HG03342 (cell line): ENCODE results near the gene GABBR2.

Experiments used
- ATAC-seq: cut with Tn5 transposase; IDR thresholded peaks from one replicate; pipeline ENCODE4 v1.9.1; 2021; ENCODE audit warnings: mild to moderate bottlenecking, moderate library complexity; ENCODE audit not compliant: unreplicated experiment

The GABBR2 gene

GRCh38 chr9:98453589-98454311, 255.0 kb downstream of the GABBR2 start:
- no peak for ATAC-seq

- no peak for ATAC-seq
Measured at GRCh38 chr9:98451576-98451975, 257.2 kb downstream of the GABBR2 start.

- no peak for ATAC-seq
Measured at GRCh38 chr9:98450496-98450895, 258.2 kb downstream of the GABBR2 start.

GRCh38 chr9:98449871-98450270, 258.9 kb downstream of the GABBR2 start:
- no peak for ATAC-seq

- no peak for ATAC-seq
Measured at GRCh38 chr9:98445576-98445975, 263.2 kb downstream of the GABBR2 start.

GRCh38 chr9:98444601-98445000, 264.1 kb downstream of the GABBR2 start:
- no peak for ATAC-seq

- ATAC-seq: no peak
Measured at GRCh38 chr9:98442541-98442940, 266.2 kb downstream of the GABBR2 start.

GRCh38 chr9:98442114-98442513, 266.6 kb downstream of the GABBR2 start:
- no peak for ATAC-seq

GRCh38 chr9:98438666-98439065, 270.1 kb downstream of the GABBR2 start:
- ATAC-seq: no peak

- ATAC-seq: no peak
Measured at GRCh38 chr9:98437458-98438034, 271.2 kb downstream of the GABBR2 start.

GRCh38 chr9:98432960-98433359, 275.8 kb downstream of the GABBR2 start:
- no peak for ATAC-seq

GRCh38 chr9:98432134-98432533, 276.6 kb downstream of the GABBR2 start:
- ATAC-seq: no peak

GRCh38 chr9:98430535-98431292, 278.0 kb downstream of the GABBR2 start:
- ATAC-seq: no peak

GRCh38 chr9:98429613-98430012, 279.1 kb downstream of the GABBR2 start:
- ATAC-seq: no peak

GRCh38 chr9:98428454-98428853, 280.3 kb downstream of the GABBR2 start:
- ATAC-seq: no peak

- ATAC-seq: no peak
Measured at GRCh38 chr9:98427491-98427890, 281.2 kb downstream of the GABBR2 start.

- ATAC-seq: no peak
Measured at GRCh38 chr9:98425079-98425478, 283.7 kb downstream of the GABBR2 start.

- ATAC-seq: no peak
Measured at GRCh38 chr9:98419260-98419603, 289.5 kb downstream of the GABBR2 start.

GRCh38 chr9:98418578-98419259, 290.0 kb downstream of the GABBR2 start:
- no peak for ATAC-seq

- ATAC-seq: no peak
Measured at GRCh38 chr9:98416294-98417248, 292.2 kb downstream of the GABBR2 start.
